ENCODE measurements around the gene RAD51D.
"Not testable (repeated sequence)": the region's sequence is repeated elsewhere in the genome, so short reads cannot be mapped to it uniquely, and the experiment has no call there.

The RAD51D gene

DNA sequence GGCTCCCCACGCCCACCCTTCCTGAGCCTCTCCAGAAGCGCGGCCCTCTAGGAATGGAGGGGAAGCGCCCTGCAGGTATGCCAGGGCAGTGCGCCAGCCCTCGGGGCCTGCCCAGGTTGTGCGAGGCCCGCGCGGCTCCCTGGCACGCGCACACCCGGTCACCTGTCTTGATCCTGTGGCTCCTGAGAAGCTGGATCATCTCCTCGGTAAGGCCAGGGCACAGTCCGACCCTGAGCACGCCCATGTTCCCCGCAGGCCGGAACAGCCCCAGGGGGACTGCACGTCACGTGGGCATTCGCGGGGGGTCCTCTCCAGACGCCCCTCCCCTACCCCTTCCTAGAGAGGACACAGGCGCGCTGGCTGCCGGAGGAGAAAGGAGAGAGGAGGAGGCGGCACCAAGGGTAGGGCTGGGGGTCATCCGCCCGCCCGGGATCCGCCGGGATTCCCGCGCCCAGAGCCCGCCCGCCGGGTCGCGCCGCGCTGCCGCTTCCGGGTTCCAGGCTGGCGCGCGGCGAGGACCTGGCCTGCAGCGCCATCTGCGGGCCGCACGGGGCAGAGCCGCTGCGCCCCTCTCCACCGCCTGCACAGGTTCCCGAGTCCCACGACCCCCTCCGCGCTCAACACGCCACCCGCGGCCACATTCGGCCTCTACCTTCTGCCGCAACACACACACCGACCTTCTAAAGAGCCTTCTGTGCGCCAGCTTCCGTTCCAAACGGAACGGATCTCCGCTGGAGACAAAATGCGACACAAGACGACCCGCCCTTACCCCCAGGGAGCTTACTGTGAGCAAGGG is at the start of gene RAD51D:
TSS of gene RAD51D (minus strand) at position 491 of the 796 bp plus-strand sequence. CDS start at position 244, 247 bp downstream.
- peak; percentile 60 to 64 for DNase-seq (ENCODE audit: low read depth in 2 of 2)

DNA sequence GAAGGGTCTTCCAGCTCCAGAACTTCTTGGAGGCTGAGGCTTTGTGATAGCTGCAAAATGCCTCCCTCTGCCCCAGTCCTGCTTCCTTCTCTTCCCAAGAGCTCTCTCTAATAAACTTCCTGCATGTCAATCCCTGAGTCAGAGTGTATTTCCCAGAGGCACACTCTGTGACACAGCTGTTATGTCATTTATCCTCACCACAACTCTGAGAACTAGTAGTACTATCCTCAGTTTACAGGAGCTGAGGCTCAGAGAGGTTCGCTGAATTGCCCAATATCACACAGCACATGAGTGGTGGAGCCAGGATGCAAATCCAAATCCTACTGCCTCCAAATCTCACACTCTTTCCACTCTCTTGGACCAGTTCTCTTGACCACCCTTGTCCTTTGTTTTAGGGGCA is 48.0 kb upstream of the RAD51D start:
- DNase-seq (ENCODE audit: low read depth in 2 of 2) = no peak

DNA sequence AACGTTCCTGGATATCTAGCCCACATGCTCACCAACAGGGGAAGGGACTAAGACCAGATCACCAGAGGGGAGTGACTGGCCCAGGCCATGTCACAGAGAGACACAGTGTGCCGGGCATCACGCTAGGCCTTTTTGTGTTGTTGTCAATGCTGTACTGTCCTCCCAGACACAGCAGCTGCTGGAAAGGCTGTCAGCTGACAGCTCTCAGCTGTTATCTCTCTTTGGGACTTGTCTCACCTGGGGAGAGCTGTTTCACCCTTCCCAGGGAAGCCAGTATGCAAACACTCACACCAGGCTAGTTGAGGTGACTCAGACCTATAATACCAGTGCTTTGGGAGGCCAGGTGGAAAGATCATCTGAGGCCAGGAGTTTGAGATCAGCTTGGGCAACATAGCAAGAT is 47.4 kb upstream of the RAD51D start:
- DNase-seq (ENCODE audit: low read depth in 2 of 2) = no peak

DNA sequence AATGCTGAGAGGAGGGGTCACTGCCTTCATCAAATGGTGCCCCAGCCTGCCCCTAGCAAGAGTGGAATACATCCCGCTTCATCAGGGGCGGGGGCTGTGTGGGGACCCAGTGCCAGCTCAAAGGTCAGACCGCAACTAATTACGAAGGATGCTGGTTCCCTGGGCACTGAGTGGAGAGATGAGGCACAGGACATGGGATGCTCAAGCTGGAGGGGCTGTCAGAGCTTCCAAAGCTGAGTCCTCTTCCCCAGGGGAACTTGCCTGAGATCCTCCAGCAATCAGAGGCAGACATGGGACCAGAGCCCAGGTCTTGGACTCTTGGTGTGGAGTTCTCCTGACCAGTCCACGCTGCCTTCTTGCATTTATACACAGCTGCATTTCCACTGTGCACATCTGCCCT is 46.9 kb upstream of the RAD51D start:
- no peak for DNase-seq (ENCODE audit: low read depth in 2 of 2)

DNA sequence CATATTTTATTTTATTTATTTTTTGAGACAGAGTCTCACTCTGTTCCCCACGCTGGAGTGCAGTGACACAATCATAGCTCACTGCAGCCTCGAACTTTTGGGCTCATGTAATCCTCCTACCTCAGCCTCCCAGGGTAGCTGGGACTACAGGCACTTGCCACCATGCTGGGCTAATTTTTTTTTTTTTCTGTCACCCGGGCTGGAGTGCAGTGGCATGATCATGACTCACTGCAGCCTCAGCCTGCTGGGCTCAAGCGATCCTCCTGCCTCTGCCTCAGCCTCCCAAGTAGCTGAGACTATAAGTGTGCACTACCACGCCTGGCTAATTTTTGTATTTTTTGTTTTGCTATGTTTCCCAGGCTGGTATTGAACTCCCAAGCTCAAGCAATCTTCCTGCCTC is 45.1 kb upstream of the RAD51D start:
- no peak for DNase-seq (ENCODE audit: low read depth in 2 of 2)

DNA sequence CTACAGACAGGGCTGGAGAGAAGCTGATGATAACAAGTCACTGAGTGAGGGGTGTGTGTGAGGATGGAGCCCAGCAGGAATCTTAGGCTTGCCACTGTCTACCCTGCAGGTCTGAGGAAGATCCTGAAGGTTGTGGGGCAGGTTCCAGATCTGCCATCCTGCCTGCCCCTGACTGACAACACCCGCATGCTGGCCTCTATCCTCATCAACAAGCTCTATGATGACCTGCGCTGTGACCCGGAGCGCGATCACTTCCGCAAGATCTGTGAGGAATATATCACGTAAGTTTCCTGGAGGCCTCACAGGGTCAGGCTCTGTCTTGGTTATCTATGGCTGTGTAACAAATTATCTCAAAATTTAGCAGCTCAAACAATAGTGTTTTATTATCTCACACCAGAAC is 44.2 kb upstream of the RAD51D start:
- no peak for DNase-seq (ENCODE audit: low read depth in 2 of 2)

DNA sequence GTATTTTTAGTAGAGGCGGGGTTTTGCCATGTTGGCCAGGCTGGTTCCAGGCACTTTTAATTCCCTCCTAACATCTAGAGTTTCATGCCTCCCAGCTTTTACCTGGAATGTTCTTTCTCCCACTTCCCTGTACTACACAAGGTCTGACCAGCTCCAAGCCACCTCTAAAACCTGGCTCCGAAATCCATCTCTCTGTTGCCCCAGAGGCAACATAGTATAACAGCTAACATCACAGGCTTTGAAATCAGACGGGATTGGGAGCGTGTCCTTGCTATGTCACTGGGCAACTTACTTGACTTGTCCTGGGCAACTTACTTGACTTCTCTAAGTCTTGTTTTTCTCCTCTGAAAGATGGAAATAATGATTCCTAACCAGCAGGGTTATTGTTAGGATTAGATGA is 43.1 kb upstream of the RAD51D start:
- no peak for DNase-seq (ENCODE audit: low read depth in 2 of 2)

DNA sequence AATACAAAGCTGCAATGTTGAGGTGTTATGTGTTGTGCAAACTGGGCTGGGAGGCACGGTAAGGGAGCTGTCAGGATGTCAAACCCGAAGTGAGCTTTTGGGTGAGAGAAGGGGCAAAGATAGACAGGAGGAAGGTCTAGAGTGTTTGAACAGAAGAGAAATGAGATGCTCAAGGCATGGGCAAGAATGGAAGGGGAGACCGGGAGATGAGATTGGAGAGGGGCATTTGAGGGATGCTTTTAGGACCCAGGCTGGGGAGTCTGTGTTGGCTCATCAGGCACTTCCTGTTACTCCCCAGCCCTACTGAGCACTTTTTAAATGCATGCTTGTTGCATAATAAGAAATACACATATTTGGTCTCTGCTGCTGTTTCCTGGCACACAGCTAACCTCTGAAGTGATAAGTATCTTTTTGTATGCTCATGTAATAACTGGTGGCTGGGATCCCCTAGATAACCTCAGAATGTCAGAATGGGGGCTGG is 41.7 kb upstream of the RAD51D start:
- DNase-seq (ENCODE audit: low read depth in 2 of 2) = no peak

DNA sequence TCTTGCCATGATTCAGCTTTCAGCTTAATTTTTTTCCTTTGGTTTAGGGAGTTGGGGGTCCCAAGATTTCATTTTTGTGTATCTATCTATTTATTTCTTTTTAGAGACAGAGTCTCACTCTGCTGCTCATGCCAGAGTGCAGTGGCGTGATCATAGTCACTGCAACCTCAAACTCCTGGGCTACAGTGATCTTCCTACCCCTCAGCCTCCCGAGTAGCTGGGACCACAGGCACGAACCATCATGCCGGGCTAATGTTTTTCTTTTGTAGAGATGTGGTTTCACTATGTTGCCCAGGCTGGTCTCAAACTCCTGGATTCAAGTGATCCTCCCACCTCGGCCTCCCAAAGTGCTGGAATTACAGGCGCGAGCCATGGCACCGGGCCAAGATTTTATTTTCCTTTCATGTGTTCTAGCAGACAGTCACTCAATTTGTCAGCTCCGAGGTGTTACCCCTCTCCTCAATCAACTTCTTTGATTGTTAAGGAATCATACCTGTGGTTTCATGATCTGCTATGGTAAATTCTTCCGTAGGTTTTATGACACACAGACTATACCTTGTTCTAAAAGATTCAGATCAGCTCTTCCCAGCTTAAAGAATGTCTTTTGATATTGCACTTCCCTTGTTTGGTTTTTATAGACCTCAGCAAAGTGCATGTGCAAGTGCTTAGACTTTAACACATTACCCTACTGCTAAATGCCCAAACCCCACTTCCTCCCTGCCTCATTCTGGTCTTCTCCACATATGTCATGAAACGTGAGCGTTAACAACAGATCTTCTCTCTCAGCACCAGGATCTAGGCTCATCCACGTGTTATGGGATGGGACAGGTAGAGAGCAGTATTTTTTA is 40.9 kb upstream of the RAD51D start:
- DNase-seq (ENCODE audit: low read depth in 2 of 2) = no peak

DNA sequence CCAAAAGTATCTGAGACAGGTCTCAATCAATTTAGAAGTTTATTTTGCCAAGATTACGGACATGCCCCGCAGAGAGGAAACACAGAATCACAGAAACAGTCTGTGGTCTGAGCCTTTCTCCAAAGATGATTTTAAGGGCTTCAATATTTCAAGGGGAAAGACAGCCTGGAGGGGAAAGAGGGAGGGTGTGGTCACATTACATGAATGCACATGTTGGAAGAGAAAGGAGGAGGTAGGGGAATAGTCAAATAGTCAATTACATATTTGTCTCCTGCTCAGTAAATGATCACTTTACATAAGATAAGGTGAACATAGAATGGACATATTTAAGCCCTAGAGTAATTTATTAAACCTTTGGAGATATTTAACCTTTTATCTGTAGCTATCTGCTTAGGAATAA is 40.3 kb upstream of the RAD51D start:
- DNase-seq (ENCODE audit: low read depth in 2 of 2) = no peak

DNA sequence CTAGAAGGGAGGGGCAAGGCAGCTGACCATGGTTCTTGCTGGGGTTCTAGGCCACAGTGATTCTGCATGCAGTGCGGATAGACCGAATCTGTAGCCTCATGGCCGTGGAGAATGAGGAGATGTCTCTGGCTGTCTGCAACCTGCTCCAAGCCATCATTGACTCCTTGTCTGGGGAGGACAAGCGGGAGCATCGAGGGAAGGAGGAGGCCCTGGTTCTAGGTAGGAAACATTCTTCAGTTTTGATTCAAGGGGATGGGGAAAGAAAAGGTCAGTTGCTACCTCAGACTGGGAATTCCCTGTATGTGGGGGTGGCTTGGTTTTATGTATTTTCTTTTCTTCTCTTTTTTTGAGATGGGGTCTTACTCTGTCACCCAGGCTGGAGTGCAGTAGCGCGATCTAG is 35.6 kb upstream of the RAD51D start:
- DNase-seq (ENCODE audit: low read depth in 2 of 2) = no peak

DNA sequence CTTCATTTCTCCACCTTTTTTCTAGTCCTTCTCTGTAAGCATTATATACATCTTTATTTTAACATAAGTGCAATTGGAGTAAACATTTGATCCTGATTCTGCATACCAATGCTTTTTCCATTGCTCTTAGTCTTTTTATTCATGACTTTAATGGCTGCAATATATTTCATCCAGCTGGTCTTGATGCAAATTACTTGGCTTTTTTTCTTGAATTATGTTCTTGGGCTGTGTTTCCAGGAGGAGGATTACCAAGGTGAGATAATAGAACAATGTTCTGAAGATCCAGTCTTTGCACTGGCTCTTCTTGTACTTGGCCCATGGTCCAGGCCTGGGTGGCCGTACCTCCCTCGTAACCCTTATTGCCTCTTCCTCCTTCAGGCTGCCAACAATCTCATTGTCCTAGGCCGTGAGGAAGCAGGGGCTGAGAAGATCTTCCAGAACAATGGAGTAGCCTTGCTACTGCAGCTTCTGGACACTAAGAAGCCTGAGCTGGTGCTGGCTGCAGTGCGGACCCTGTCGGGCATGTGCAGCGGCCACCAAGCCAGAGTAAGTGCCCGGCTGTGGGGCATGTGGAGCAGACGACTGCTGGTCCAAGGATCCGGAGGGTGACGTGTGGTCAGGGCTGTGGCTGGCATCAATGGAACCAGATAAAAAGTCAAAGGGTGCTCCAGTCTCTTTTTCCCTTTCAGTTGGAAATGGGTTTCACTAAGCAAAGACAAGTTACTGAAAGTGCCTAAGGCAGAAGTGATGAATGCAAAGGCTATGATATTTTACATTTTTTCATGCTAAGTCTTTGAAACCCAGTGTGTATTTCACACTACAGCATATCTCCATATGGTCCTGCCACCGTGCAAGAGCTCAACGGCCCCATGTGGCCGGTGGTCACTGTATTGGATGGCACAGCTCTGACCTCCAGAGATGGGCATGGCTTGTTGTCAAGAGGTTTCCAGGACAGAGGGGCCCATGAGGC is 34.8 kb upstream of the RAD51D start:
- DNase-seq (ENCODE audit: low read depth in 2 of 2) = no peak

DNA sequence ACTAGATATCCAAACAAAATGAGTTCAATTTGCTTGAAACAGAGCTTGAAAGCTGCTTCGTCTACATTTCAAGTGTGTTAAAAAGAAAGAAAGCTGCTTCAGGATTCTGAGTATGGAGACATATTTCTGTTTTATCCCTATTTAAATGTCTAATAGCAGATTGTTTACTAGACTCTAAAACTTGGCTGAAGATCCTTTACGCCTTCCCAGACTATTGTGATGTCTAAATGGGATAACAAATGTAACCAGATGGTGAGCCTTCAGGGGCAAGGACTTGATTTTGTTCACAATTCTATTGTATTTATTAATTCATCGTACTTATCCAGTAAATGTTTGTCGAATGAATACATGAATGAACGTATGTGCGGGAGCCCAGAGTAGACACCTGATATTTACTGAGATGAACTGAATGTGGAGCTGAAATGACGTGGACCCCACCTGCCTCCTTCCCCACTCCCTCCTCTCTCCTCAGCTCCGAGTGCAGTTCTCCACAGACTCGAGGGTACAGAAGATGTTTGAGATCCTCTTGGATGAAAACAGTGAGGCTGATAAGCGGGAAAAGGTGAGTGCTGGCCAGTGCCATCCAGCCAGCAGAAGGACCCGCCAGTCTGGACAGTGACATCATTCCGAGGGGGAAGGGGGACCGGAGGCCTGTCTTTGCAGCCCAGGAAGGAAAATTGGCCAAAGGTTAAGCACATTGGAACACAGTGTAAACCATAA is 32.9 kb upstream of the RAD51D start:
- no peak for DNase-seq (ENCODE audit: low read depth in 2 of 2)

DNA sequence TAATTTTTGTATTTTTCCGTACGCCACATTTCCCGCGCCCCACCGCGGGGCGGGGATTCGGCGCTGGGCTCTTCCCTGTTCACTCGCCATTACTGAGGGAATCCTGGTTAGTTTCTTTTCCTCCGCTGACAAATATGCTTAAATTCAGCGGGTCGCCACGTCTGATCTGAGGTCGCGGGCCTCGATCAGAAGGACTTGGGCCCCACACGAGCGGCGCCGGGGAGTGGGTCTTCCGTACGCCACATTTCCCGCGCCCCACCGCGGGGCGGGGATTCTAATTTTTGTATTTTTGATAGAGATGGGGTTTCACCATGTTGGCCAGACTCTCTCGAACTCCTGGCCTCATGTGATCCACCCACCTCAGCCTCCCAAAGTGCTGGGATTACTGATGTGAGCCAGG is 31.4 kb upstream of the RAD51D start:
- DNase-seq (ENCODE audit: low read depth in 2 of 2) = not testable (repeated sequence)

DNA sequence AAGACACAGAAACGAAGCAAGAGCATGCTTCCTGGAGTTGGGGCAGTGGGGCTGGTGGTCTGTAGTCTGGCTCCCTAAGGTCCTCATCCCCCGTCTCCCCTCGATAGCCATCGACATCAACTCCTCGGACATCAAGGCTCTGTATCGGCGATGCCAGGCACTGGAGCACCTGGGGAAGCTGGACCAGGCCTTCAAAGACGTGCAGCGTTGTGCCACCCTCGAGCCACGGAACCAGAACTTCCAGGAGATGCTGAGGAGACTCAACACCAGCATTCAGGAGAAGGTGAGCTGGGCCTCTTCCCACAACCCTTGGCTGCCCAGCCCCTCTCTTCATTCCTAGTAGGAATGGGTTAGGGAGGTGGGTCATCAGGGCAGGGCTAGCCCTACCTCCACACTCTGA is 30.3 kb upstream of the RAD51D start:
- no peak for DNase-seq (ENCODE audit: low read depth in 2 of 2)

DNA sequence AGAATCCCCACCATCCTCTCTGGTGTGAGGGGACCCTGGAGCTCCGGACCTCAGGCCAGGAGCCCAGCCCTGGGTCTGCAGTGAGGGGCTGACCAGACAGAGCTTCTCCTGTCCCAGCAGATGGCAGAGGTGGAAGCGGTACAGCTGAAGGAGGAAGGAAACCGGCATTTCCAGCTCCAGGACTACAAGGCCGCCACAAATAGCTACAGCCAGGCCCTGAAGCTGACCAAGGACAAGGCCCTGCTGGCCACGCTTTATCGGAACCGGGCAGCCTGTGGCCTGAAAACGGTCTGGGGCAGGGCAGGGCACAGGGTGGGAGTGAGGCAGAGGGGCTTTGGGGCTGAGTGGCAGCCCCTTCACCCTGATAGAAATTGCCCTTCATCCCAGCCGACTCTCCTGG is 28.5 kb upstream of the RAD51D start:
- no peak for DNase-seq (ENCODE audit: low read depth in 2 of 2)

DNA sequence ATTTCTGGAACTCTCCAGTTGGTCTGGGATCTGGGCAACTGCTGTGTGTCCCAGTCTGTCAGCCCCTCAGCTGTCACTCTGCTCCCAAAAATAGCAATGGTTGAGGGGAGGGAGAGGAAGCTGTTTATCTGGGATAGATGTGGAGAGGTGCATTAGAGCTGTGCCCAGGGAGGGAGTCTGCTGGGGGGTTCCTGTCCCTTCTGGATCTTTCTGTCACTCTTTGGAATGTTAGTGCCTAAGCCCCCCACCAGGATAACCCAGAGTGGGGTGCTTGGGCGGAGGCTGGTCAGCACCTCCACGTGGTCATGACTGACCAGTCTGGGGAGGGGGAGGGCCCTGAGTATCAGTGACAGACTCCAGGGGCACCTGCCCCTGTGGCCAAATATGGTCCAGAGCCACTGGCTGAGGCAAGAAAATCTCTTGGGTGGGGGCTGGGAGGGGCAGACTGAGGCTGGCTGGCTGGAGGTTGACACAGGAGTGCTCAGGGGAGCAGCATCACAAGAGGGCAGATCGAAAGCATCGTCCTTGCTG is 27.8 kb upstream of the RAD51D start, which contains the start of gene UNC45B:
TSS of gene UNC45B (plus strand) at position 443 of the 531 bp plus-strand sequence. CDS start 447 bp downstream, outside the sequence.
- no peak for DNase-seq (ENCODE audit: low read depth in 2 of 2)

DNA sequence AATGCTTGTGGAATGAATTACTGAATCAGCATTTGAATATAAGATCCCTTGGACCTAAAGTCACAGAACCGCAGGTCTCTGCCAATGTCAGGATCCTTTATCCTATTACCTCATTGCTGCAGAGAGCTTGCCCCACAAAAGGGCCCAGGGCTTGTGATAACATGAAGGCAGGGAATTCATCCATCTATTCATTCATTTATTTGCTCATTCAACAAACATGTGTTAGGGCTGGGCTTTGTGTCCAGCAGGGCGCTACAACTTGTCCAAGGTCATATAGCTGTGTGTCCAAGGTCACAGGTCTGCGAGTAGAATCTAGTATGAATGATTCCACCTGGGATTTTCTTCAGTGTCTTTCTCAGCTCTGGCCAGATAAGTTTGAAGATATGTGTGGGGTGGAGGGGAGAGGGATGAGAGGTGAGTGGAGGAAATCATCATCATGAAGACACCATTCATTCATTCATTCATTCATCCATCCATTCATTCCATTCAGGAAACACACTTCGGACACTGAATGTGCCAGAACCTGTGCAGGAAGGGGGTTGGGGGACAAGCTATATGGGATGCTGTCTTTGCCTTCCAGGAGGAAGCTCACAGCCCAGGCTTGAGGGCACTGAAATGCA is 26.7 kb upstream of the RAD51D start:
- DNase-seq (ENCODE audit: low read depth in 2 of 2) = no peak

DNA sequence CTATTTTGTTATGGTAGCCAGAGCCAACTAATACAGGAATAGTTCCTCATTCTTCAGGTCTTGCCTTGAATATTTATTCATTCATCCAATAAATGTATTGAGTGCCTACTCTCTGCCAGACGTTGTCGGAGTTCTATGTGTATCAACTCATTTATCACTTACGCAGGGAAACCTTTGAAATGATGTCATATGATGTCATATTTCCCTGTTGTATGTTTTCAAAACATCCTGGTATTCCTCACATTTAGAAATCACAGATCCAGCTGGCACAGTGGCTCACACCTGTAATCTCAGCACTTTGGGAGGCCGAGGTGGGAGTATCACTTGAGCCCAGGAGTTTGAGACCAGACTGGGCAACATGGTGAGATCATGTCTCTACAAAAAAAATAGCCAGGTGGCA is 25.2 kb upstream of the RAD51D start:
- no peak for DNase-seq (ENCODE audit: low read depth in 2 of 2)

DNA sequence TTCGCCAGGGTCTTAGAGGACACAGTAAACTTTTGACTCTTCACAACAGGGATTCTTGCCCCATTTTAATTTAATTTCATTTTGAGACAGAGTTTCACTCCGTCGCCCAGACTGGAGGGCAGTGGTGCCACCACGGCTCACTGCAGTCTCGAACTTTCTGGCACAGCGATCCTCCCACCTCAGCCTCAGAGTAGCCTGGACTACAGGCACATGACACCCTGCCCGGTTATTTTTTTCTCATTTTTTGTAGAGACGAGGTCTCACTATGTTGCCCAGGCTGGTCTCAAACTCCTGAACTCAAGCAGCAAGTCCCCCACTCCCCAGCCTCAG is 22.8 kb upstream of the RAD51D start:
- no peak for DNase-seq (ENCODE audit: low read depth in 2 of 2)

All from stimulated activated CD8-positive, alpha-beta memory T cell treated with anti-CD3 and anti-CD28 coated beads, Interleukin-2, amount 100 ng/mL, for 1 hour (primary cell).